GM18873 (cell line): ENCODE measurements around the gene MFSD6.

Source experiments
- ATAC-seq: cut with Tn5 transposase; IDR thresholded peaks from one replicate; pipeline ENCODE4 v1.9.1; 2021; ENCODE audit warnings: mild to moderate bottlenecking, moderate library complexity, moderate number of reproducible peaks; ENCODE audit not compliant: unreplicated experiment, low FRiP score

MFSD6 gene

DNA sequence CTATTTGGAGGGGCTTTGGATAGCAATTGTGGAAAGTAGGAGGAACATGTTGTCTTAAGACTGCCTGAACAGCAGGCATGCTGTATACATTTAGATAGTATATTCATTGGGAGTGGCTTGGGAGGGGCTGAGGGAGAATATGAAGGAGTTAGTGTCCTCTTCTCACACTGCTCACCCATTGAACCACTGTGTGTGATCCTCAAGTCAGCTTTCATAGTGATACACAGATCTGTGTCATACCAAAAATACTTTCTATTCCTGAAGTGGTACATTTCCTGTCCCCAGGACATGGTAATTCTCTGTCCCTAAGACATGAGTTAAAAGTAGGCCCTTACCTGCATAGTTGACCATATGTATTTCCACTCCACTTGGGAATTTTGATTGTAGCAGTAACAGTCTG is 116.8 kb downstream of the MFSD6 start:
- ATAC-seq = no peak

GRCh38 chr2:190526105-190526750 is 118.1 kb downstream of the MFSD6 start:
- no peak for ATAC-seq

DNA sequence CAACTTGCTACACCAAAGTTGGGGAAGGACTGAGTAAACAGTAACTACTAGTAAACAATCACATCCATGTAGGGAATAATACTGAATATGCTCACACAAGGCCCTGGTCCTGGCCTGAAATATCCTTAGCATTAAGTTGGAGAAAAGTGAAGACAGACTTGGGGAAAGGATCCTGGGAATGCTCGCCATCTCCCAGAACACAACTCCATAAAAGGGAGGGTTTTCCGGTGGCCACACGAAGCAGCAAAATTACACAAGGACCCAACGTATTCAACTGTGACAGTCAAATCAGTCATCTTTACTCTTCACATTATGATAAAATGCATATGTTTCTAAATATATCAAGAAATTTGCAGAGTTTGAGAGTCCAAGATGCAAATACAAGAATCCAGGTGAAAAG is 119.1 kb downstream of the MFSD6 start:
- ATAC-seq = no peak

DNA sequence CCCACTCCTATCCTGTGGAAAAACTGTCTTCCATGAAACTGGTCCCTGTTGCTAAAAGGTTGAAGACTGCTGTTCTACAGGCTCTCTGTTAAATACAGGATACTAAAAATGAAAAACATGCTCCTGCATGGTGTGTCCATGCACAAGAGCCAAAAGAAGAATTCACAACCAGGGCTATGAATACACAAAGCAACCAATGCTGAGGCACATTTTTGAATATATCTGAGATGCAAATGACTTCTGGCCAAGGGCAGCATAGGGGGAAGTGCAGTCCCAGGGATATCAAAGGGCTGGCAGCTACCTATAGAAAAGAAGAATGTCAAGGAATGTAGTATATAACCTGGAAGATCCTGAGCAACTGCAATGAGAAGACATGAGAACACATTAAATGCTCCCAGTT is 119.8 kb downstream of the MFSD6 start:
- no peak for ATAC-seq

DNA sequence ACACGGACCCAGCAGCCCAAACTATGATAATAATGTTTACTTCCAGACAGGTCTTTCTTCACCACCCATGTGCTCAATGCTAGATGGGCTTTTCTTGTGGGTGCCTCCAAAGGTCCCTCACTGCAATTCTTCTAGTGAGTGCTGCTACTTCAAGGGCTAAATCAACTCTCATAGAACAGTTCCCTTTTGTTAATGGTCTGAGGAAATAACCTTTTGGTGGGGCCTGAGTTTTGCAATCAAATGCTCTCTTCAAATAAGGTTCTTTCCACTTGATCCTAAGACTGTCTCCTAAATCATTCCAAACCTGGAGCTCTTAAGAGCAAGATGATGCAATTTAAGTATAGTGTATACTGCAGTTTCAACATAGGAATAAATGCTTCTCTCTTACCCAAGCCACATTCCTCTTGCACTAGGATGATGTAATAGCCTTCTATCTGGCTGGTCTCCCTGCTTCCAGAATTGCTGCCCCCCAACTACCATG is 120.4 kb downstream of the MFSD6 start:
- no peak for ATAC-seq

- no peak for ATAC-seq
Observed at GRCh38 chr2:190529486-190530247, 121.5 kb downstream of the MFSD6 start.

DNA sequence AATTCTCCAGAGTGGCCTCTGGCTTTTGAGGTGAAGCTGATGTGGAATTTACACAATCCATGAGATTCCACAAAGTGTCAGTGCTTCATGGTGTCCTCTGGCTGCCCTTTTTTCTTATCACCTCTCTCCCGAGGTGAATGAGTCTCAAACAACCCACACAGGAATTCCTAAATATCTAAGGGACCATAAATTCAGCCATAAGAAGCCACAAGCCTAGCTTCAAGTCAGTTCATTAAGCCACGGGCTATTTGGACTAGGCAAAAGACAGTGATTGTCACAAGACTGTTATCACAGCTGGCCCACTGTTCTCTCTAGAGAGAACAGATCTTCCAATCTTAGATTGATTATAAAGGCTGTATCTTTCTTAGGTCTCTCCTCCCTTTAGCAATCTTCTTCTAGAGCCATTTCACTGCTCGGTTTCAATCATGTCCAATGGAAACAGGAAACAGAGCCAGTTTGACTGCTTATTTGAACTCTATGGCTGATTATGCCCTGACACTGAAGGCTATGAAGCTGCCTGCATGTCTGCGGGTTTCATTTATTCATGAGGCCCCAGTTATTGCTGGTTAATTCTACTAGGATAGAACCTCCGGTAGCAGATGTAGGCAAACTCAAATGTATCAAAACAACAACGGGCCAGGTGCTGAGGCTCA is 122.2 kb downstream of the MFSD6 start:
- ATAC-seq = no peak

DNA sequence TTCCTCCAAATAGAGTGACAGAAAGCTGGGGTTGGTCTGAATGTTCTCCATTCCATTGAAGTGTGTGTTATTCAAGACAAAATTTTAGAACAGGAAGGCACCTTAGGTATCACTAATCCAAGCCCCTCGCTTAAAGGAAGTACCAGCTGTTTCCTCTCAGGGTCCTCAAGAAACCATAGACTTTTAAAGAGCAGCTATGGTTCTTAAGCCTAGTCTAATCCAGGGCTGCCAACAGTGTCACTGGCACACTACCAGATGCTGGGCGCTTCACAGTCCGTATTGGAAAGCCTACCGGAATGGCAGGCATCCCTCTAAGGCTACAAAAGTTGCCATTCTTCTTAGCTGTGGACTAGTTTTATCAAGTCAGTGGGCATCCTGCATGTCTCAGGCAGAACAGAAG is 124.4 kb downstream of the MFSD6 start:
- ATAC-seq = no peak

DNA sequence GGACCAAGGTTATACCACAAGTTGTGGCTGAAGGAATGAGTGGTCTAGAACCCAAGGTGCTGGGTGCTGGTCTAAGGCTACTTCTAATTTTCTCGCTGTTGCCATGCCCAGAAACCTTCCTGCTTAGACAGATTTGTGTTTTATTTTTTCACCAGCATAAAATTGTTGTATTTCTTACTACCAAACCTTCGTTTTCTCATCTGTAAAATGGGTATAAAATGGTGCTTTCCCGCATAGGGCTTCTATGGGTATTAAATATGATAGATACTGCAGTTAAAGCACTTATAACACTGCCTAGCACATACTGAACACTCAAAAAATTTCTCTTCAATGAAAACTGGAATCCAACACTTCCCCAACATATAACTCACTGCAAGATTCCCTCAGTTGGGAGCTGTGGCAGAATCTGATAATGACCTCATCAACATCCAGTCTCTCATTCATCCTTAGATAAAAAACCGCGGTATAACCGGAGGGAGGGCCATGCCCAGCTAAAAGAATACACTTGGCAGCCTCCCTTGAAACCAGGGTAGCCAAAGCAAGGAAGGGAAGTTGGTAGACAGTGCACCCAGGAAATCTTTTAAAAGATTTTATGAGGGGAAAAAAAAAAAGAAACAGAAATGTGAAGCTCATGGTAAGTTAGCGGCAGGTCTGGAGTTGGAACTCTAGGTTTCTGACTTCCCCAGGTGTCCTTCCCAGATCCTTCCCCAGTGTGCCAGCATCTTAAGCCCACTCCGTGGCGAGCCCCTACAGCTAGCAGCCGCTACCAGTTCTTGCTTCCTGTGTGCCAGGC is 125.2 kb downstream of the MFSD6 start:
- ATAC-seq = no peak

DNA sequence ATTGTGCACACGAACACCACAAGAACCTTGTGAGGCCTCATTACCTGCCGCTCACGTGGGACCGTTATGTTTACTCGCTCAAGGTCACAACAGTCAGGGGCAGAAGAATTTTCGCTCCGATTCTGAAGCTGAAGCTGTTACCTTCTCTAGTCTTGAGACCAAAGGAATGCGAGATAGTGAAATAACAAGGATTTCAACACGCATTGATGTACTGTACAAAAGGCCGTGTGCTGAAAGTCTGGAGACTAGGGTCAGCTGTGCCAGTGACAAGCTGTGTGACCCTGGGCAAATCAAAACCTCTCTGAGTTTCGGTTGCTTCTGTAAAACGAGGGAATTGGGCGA is 125.8 kb downstream of the MFSD6 start:
- peak; percentile 27 for ATAC-seq

DNA sequence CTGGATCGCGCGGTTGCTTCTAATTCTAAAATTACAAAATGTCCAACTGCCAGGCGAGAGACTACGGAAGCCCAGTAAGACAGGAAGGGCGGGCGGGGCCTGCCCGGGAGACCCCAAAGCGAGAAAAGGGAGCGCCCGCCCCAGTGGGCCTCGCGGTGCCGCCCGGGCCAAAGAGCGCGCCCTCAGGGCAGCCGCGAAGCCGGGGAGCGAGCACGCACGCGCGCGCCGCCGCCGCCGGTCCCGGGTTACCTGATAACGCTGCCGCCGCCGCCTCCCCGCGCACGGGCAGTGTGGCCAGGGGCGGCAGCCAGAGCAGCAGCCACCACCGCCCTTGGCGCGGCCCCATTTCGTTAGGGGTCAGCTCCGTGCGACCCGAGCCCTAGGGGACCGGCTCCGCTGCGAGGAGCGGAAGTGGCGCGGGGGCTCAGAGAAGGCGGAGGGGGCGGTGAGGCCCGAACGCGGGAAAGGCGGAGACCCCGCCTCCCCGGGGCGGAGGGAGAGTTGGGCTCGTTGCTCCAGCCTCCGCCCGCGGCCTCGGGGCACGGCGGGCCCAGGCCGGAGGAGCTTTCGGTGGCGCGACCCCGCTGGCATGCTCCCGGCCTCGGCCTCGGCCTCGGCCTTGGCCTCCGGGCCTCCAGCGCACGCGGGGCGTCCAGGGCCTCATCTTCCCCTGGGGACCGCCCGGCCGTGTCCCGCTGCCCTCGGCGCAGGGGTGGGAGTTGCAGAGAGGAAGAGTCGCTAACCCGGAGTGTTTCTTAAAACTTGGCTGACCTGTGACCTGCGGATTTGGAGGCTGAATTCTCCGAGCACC is 126.4 kb downstream of the MFSD6 start, which contains the start of gene NEMP2:
Gene NEMP2 (minus strand): TSS at position 413 of the 811 bp plus-strand sequence. CDS start 67 bp downstream, at position 346.
- peak; percentile 69 for ATAC-seq

DNA sequence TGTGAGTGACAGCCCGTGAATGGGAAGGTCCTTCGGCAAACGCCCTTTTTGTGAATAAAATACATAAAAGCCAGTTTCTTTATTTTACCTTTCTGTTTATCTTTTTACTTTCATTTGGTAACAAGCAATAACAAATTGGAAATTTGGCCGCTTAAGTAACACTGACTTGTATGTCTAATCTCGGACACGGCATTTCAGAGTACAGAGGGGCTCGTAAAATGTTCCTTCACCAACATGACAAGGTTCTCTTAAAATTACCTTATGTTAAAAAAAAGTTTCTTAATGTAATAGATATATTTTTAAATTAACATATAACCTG is 126.9 kb downstream of the MFSD6 start:
- no peak for ATAC-seq

DNA sequence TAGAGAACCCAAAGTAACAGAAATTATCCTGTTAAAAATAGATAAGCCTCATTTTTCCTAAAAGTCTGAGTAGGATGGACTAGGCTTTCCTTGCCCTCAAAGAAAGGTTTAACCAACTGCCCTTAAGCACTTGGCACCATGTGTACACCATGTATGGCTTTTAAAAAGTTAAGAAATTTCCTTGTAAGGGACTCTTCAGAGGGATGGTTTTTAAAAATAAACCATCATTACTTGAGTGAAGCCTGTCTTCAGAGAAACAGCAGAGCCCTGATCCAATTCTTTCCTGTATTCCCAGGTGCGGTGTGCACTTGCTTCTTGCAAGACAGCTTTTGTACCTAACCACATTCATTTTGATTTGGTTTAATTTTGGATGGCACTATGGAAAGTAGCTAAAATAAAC is 127.4 kb downstream of the MFSD6 start:
- ATAC-seq = no peak

DNA sequence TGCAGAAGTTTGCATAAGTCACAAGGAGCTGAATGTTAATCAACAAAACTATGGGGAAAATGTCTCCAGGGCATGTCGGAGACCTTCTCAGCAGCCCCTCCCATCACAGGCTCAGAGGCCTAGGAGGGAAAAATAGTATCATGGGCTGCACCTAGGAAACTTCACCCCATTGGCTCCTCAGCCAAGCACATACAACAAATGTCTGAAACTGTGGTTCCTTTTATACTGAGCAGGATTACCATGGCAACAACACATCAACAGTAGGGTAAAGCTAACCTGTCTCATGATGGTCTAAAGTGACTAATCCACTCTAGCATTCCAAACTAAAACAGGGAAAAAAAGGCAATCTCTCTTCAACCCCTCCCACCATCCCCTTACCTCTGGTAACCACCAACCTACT is 129.6 kb downstream of the MFSD6 start:
- ATAC-seq = no peak

DNA sequence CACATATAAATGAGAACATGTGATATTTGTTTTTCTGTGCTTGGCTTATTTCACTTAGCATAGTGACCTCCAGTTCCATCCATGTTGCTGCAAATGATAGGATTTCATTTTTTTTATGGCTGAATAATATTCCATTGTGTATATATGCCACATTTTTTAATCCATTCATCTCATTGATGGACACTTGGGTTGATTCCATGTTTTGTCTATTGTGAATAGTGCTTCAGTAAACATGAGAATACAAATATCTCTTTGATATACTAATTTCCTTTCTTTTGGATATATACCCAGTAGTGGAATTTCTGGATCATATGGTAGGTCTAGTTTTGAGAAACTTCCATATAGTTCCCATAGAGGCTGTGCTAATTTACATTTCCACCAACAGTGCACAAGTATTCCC is 130.0 kb downstream of the MFSD6 start:
- ATAC-seq = no peak

DNA sequence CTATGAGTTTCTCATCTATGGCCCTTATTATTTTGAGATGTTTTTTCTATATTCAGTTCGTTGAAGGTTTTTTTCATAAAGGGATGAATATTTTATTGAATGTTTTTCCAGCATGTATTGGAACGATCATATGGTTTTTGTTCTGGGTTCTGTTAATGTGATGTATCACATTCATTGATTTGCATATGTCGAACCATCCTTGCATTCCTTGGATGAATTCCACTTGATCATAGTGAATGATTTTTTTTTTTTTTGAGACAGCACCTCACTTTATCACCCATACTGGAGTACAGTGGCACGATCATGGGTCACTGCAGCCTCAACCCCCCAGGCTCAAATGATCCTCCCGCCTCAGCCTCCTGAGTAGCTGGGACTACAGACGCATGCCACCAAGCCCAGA is 131.9 kb downstream of the MFSD6 start:
- no peak for ATAC-seq

- ATAC-seq = no peak
Observed at GRCh38 chr2:190545093-190545492, 136.9 kb downstream of the MFSD6 start.

GRCh38 chr2:190545555-190546385 is 137.6 kb downstream of the MFSD6 start:
- no peak for ATAC-seq

- no peak for ATAC-seq
Observed at GRCh38 chr2:190546734-190547133, 138.6 kb downstream of the MFSD6 start.
